GM03348 (cell line): ENCODE data around the gene GPC1.

ENCODE experiments used
- DNase-seq: peaks from one replicate; pipeline ENCODE4 v3.0.0; 2012; ENCODE audit warnings: low spot score

GPC1 gene

GRCh38 chr2:240445961-240446663 is 10.6 kb downstream of the GPC1 start:
- DNase-seq = no peak

GRCh38 chr2:240446664-240447175 is 11.3 kb downstream of the GPC1 start:
- no peak for DNase-seq

GRCh38 chr2:240447331-240447730 is 11.9 kb downstream of the GPC1 start:
- no peak for DNase-seq

GRCh38 chr2:240447934-240448333 is 12.5 kb downstream of the GPC1 start:
- no peak for DNase-seq

GRCh38 chr2:240448387-240449274 is 13.2 kb downstream of the GPC1 start:
- DNase-seq = no peak

- no peak for DNase-seq
Measured at GRCh38 chr2:240449764-240450531, 14.5 kb downstream of the GPC1 start.

GRCh38 chr2:240450532-240451107 is 15.2 kb downstream of the GPC1 start:
- DNase-seq = no peak

- no peak for DNase-seq
Measured at GRCh38 chr2:240451108-240451611, 15.7 kb downstream of the GPC1 start.

GRCh38 chr2:240451791-240452461 is 16.5 kb downstream of the GPC1 start:
- DNase-seq = no peak

- peak; percentile 95 for DNase-seq
Measured at GRCh38 chr2:240452462-240453256, 17.2 kb downstream of the GPC1 start.

GRCh38 chr2:240453461-240454105 is 18.1 kb downstream of the GPC1 start:
- DNase-seq = no peak

- DNase-seq = no peak
Measured at GRCh38 chr2:240454106-240454901, 18.8 kb downstream of the GPC1 start.

- DNase-seq = no peak
Measured at GRCh38 chr2:240455272-240455646, 19.8 kb downstream of the GPC1 start.

- DNase-seq = no peak
Measured at GRCh38 chr2:240455647-240456446, 20.4 kb downstream of the GPC1 start.

- no peak for DNase-seq
Measured at GRCh38 chr2:240456447-240457222, 21.2 kb downstream of the GPC1 start.

GRCh38 chr2:240457223-240458043 is 22.0 kb downstream of the GPC1 start:
- no peak for DNase-seq
